ENCODE data around the gene C6orf120.

- TF ChIP-seq POLR2A (IDR thresholded peaks at IDR 0.05) (no peak), CTCF (IDR thresholded peaks at IDR 0.05) (no peak)
These were observed 917 bp downstream of the C6orf120 start for GRCh38 chr6:169702840-169703246.
